Astrocyte (in vitro differentiated cells and primary cell): Measurements from ENCODE around the gene VIPR2. TPM values are rescaled to one million over a fixed set of nuclear protein-coding genes. Genes with fewer than 3 reads are reported as not detected.
"Not testable (repeated sequence)": the region's sequence is repeated elsewhere in the genome, so short reads cannot be mapped to it uniquely, and the experiment has no call there.

Source experiments
- DNase-seq: peaks from one replicate; pipeline ENCODE4 v3.0.0-alpha.2; 2010; ENCODE audit warnings: low read depth
- FAIRE-seq: peaks from 2 replicates; lab custom pipeline; 2011; peaks lifted over from hg19 to GRCh38; lab: Jason Lieb, UNC
- H2AFZ ChIP-seq: 2 replicates; pipeline ENCODE4 v1.6.0; 2012; ENCODE audit warnings: low read depth, low read length, inconsistent platforms
- H3K27ac ChIP-seq: 2 replicates; pipeline ENCODE4 v1.5.1; 2011; ENCODE audit warnings: low read depth, low read length, inconsistent platforms
- H3K27me3 ChIP-seq: 2 replicates; pipeline ENCODE4 v1.6.0; 2011; ENCODE audit warnings: low read length, inconsistent platforms; ENCODE audit not compliant: insufficient read depth
- H3K36me3 ChIP-seq: 2 replicates; pipeline ENCODE4 v1.5.1; 2011; ENCODE audit warnings: low read length, inconsistent platforms; ENCODE audit not compliant: insufficient read depth
- H3K4me1 ChIP-seq: 2 replicates; pipeline ENCODE4 v1.5.1; 2011; ENCODE audit warnings: low read length, inconsistent platforms; ENCODE audit not compliant: insufficient read depth
- H3K4me2 ChIP-seq: 2 replicates; pipeline ENCODE4 v1.6.0; 2012; ENCODE audit warnings: low read length, inconsistent platforms
- H3K4me3 ChIP-seq: 2 replicates; pipeline ENCODE4 v1.5.1; 2011; ENCODE audit warnings: low read depth, mild to moderate bottlenecking, low read length, inconsistent platforms; ENCODE audit not compliant: insufficient read depth
- H3K79me2 ChIP-seq: 2 replicates; pipeline ENCODE4 v1.6.0; 2012; ENCODE audit warnings: mild to moderate bottlenecking, low read length, inconsistent platforms; ENCODE audit not compliant: insufficient read depth
- H3K9ac ChIP-seq: 2 replicates; pipeline ENCODE4 v1.6.0; 2012; ENCODE audit warnings: mild to moderate bottlenecking, low read length, inconsistent platforms
- H3K9me3 ChIP-seq: 2 replicates; pipeline ENCODE4 v1.5.1; 2012; ENCODE audit warnings: low read depth, mild to moderate bottlenecking, low read length, inconsistent platforms; ENCODE audit not compliant: insufficient read depth
- H4K20me1 ChIP-seq: 2 replicates; pipeline ENCODE4 v1.6.0; 2012; ENCODE audit warnings: low read length, inconsistent platforms; ENCODE audit not compliant: insufficient read depth
- H3K27ac Mint-ChIP-seq: one replicate; pipeline ENCODE4 v1.8.0; 2021; ENCODE audit warnings: mild to moderate bottlenecking, mixed read lengths; ENCODE audit not compliant: unreplicated experiment
- H3K27me3 Mint-ChIP-seq: one replicate; pipeline ENCODE4 v1.8.0; 2021; ENCODE audit warnings: low read depth, mixed read lengths; ENCODE audit not compliant: unreplicated experiment
- H3K36me3 Mint-ChIP-seq: one replicate; pipeline ENCODE4 v1.8.0; 2021; ENCODE audit warnings: low read depth, mixed read lengths; ENCODE audit not compliant: unreplicated experiment
- H3K4me1 Mint-ChIP-seq: one replicate; pipeline ENCODE4 v1.8.0; 2021; ENCODE audit warnings: low read depth, mixed read lengths; ENCODE audit not compliant: unreplicated experiment
- H3K4me3 Mint-ChIP-seq: one replicate; pipeline ENCODE4 v1.8.0; 2021; ENCODE audit warnings: mild to moderate bottlenecking, moderate library complexity, mixed read lengths; ENCODE audit not compliant: unreplicated experiment
- H3K9me3 Mint-ChIP-seq: one replicate; pipeline ENCODE4 v1.8.0; 2021; ENCODE audit warnings: mild to moderate bottlenecking, mixed read lengths; ENCODE audit not compliant: unreplicated experiment
- EZH2 ChIP-seq: IDR thresholded peaks from 2 replicates; pipeline ENCODE4 v1.6.1; 2012; ENCODE audit warnings: mild to moderate bottlenecking, low read length, inconsistent platforms; ENCODE audit not compliant: insufficient read depth
- total RNA-seq: library from RNA; stranded (reverse); gene quantifications from 2 replicates; pipeline ENCODE4 v1.2.1, GENCODE V29; 2021
- TF ChIP-seq, protein P1 (sequence below): IDR thresholded peaks from 2 replicates; pipeline ENCODE4 v1.5.1; 2011; ENCODE audit warnings: low read depth, mild to moderate bottlenecking, inconsistent platforms, low read length, moderate library complexity; ENCODE audit not compliant: insufficient read depth

VIPR2 gene
- total RNA-seq, 1 donor from 2014 or later = 0.68 TPM

DNA sequence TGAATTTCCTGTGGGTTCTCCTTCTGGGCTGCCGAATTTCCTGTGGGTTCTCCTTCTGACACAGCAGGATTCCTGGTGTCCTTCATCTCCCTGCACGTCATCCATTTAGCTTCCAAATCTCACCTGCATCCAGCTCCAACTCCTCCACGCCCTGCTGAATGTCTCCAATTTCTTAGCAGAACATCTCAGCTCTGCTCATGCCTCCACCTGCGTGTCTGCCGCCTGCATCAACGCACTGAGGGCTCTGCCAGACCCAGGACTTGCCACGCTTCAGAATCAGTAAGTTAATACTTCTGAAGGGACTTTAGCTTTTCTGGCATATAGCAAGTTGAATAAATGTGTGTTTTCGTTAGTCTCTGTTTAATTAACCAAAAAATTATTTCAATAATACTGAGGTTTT lies 31.1 kb upstream of the VIPR2 start:
- H3K9me3 ChIP-seq = peaks cover 6% of the 10 kb centered on the region
- no peaks in the 10 kb centered on the region for H3K4me1 ChIP-seq
- no peak overlapping the region for H3K4me3 ChIP-seq
- H4K20me1 ChIP-seq = no peaks in the 10 kb centered on the region
- H3K36me3 ChIP-seq = no peaks in the 10 kb centered on the region
- no peak overlapping the region for H3K27ac Mint-ChIP-seq
- no peak overlapping the region for H3K27ac ChIP-seq
- H3K4me2 ChIP-seq = no peak overlapping the region
- DNase-seq (no peak), FAIRE-seq (no peak)
- H3K27me3 ChIP-seq = no peaks in the 10 kb centered on the region
- TF ChIP-seq EZH2 = no peak
- TF ChIP-seq, protein P1, sequence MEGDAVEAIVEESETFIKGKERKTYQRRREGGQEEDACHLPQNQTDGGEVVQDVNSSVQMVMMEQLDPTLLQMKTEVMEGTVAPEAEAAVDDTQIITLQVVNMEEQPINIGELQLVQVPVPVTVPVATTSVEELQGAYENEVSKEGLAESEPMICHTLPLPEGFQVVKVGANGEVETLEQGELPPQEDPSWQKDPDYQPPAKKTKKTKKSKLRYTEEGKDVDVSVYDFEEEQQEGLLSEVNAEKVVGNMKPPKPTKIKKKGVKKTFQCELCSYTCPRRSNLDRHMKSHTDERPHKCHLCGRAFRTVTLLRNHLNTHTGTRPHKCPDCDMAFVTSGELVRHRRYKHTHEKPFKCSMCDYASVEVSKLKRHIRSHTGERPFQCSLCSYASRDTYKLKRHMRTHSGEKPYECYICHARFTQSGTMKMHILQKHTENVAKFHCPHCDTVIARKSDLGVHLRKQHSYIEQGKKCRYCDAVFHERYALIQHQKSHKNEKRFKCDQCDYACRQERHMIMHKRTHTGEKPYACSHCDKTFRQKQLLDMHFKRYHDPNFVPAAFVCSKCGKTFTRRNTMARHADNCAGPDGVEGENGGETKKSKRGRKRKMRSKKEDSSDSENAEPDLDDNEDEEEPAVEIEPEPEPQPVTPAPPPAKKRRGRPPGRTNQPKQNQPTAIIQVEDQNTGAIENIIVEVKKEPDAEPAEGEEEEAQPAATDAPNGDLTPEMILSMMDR = no peak
- no peak overlapping the region for H2AFZ ChIP-seq
- H3K36me3 Mint-ChIP-seq = no peaks in the 10 kb centered on the region
- H3K4me1 Mint-ChIP-seq = no peaks in the 10 kb centered on the region
- no peaks in the 10 kb centered on the region for H3K79me2 ChIP-seq
- H3K27me3 Mint-ChIP-seq = peaks cover 10% of the 10 kb centered on the region
- no peak overlapping the region for H3K9ac ChIP-seq
- peaks cover 27% of the 10 kb centered on the region for H3K9me3 Mint-ChIP-seq
- H3K4me3 Mint-ChIP-seq = no peak overlapping the region

DNA sequence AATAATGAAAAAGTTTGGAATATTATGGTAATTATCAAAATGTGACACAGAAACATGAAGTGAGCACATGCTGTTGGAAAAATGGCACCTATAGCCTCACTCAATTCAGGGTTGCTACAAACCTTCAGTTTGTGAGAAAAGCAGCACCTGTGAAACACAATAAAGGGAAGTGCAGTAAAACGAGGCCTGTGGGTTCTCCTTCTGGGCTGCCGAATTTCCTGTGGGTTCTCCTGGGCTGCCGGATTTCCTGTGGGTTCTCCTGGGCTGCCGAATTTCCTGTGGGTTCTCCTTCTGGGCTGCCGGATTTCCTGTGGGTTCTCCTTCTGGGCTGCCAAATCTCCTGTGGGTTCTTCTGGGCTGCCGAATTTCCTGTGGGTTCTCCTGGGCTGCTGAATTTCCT lies 30.4 kb upstream of the VIPR2 start:
- H3K4me1 ChIP-seq, H3K27ac Mint-ChIP-seq, H2AFZ ChIP-seq, H3K4me3 Mint-ChIP-seq, H3K9ac ChIP-seq, H3K36me3 Mint-ChIP-seq, DNase-seq, H3K27me3 ChIP-seq, H3K79me2 ChIP-seq, H3K4me3 ChIP-seq, H3K27ac ChIP-seq, H4K20me1 ChIP-seq, H3K9me3 ChIP-seq, H3K4me2 ChIP-seq, FAIRE-seq, H3K36me3 ChIP-seq, H3K4me1 Mint-ChIP-seq: not testable (repeated sequence)
- Mint-ChIP-seq H3K9me3 (peaks cover 30% of the 10 kb centered on the region), H3K27me3 (peaks cover 10% of the 10 kb centered on the region)

DNA sequence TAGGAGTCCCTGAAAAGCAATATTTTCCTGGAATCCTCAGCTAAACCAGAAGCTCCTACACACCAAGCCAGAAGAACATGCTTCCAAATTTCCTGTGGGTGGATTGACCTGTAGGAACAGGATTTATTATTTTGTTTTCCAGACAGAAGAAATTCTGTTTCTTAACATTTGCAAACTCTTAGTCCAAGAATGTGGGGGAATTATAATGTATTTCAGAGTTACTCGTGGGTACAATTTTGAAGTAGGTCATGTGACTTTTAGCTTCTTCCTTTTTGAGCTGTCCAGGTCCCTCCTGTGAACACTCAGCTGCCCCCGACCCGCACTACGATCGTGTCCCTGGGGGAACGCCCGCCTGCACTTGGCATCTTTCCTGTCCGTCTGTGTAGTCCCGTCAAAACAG lies 27.7 kb upstream of the VIPR2 start:
- TF ChIP-seq, protein P1 = no peak
- no peak for TF ChIP-seq EZH2
- peaks cover 31% of the 10 kb centered on the region for H3K9me3 Mint-ChIP-seq
- no peaks in the 10 kb centered on the region for H3K36me3 Mint-ChIP-seq
- peaks cover 8% of the 10 kb centered on the region for H3K27me3 Mint-ChIP-seq
- Histone ChIP-seq H2AFZ (no peak overlapping the region), H3K9ac (no peak overlapping the region), H4K20me1 (no peaks in the 10 kb centered on the region), H3K27ac (no peak overlapping the region), H3K4me3 (no peak overlapping the region), H3K36me3 (no peaks in the 10 kb centered on the region), H3K9me3 (peaks cover 10% of the 10 kb centered on the region), H3K4me2 (no peak overlapping the region), H3K79me2 (no peaks in the 10 kb centered on the region), H3K27me3 (no peaks in the 10 kb centered on the region), H3K4me1 (no peaks in the 10 kb centered on the region)
- FAIRE-seq = no peak
- H3K4me1 Mint-ChIP-seq = no peaks in the 10 kb centered on the region
- no peak overlapping the region for H3K27ac Mint-ChIP-seq
- H3K4me3 Mint-ChIP-seq = no peak overlapping the region
- DNase-seq = no peak
